ENCODE results near the gene PPP2R5C. TPM values are rescaled to one million over a fixed set of nuclear protein-coding genes. Genes with fewer than 3 reads are reported as not detected.

Gene PPP2R5C
- total RNA-seq, 4 donors from 2014 or later, result 143 to 171 (median 169) TPM

GRCh38 chr14:101755591-101756324 lies 5.8 kb upstream of the PPP2R5C start:
- no peak for DNase-seq

GRCh38 chr14:101757064-101757838 lies 4.3 kb upstream of the PPP2R5C start:
- no peaks in the 10 kb centered on the region for H3K27me3 ChIP-seq
- no peaks in the 10 kb centered on the region for H3K36me3 ChIP-seq
- TF ChIP-seq CTCF (IDR thresholded peaks at IDR 0.05) (no peak), POLR2A (IDR thresholded peaks at IDR 0.05) (no peak)
- intact Hi-C loops (cut with DNase I; ENCODE audit: low total_unique reads), result no loop called here
- no peaks in the 10 kb centered on the region for H3K9me3 ChIP-seq
- no peak overlapping the region for H3K4me3 ChIP-seq
- H3K27ac ChIP-seq, result no peak overlapping the region
- DNase-seq, result no peak
- H3K4me1 ChIP-seq, result no peaks in the 10 kb centered on the region

More at GRCh38 chr14:101755591-101756324, 5.8 kb upstream of the PPP2R5C start:
- TF ChIP-seq CTCF (IDR thresholded peaks at IDR 0.05) (no peak), POLR2A (IDR thresholded peaks at IDR 0.05) (no peak)
- no peak overlapping the region for H3K4me3 ChIP-seq
- H3K27ac ChIP-seq, result no peak overlapping the region
- H3K9me3 ChIP-seq, result no peaks in the 10 kb centered on the region
- intact Hi-C loops (cut with DNase I; ENCODE audit: low total_unique reads), result no loop called here
- H3K4me1 ChIP-seq, result no peaks in the 10 kb centered on the region
- H3K27me3 ChIP-seq, result no peaks in the 10 kb centered on the region
- no peaks in the 10 kb centered on the region for H3K36me3 ChIP-seq

GRCh38 chr14:101757839-101758211 lies 3.7 kb upstream of the PPP2R5C start:
- no peak overlapping the region for H3K4me3 ChIP-seq
- H3K36me3 ChIP-seq, result no peaks in the 10 kb centered on the region
- H3K4me1 ChIP-seq, result no peaks in the 10 kb centered on the region
- DNase-seq, result no peak
- H3K9me3 ChIP-seq, result no peaks in the 10 kb centered on the region
- no peaks in the 10 kb centered on the region for H3K27me3 ChIP-seq
- intact Hi-C loops (cut with DNase I; ENCODE audit: low total_unique reads), result no loop called here
- TF ChIP-seq POLR2A (IDR thresholded peaks at IDR 0.05) (no peak), CTCF (IDR thresholded peaks at IDR 0.05) (no peak)
- no peak overlapping the region for H3K27ac ChIP-seq

- intact Hi-C loops (cut with DNase I; ENCODE audit: low total_unique reads), result no loop called here
- no peaks in the 10 kb centered on the region for H3K36me3 ChIP-seq
- H3K27ac ChIP-seq, result no peak overlapping the region
- no peak overlapping the region for H3K4me3 ChIP-seq
- TF ChIP-seq CTCF (IDR thresholded peaks at IDR 0.05) (no peak), POLR2A (IDR thresholded peaks at IDR 0.05) (no peak)
- no peaks in the 10 kb centered on the region for H3K27me3 ChIP-seq
- H3K9me3 ChIP-seq, result no peaks in the 10 kb centered on the region
- H3K4me1 ChIP-seq, result no peaks in the 10 kb centered on the region
- no peak for DNase-seq
Observed at GRCh38 chr14:101758913-101759593, 2.5 kb upstream of the PPP2R5C start.

Data from uterus (tissue), 4 donors.